HPDE6-E6E7 (cell line): ENCODE results near the gene ROBO1.
"Not testable (repeated sequence)": the region's sequence is repeated elsewhere in the genome, so short reads cannot be mapped to it uniquely, and the experiment has no call there.

ENCODE experiments used
- DNase-seq: peaks from one replicate; pipeline ENCODE4 v3.0.0; 2011; ENCODE audit warnings: missing footprints; ENCODE audit errors: extremely low spot score

Gene ROBO1

GRCh38 chr3:78703944-78704343 lies 1063.9 kb downstream of the ROBO1 start:
- DNase-seq: no peak

DNA sequence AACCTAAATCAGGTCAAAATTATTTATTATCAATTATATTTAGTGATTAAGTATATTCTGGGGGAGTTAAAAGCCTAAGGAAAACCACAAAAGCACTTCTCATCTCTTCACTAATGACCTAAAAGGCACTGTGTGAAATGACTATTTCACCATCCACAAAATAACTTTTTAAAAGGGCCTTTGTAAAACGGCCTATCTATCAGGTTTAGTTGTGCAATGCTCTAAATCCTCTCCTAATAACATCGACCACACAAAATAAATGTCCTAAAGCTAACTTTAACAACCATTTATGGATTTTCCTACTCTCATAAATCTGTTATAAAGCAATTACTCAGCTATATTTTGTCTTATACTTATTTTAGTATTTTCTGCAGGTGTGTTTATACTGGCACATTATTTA lies 1066.3 kb downstream of the ROBO1 start:
- DNase-seq: no peak

DNA sequence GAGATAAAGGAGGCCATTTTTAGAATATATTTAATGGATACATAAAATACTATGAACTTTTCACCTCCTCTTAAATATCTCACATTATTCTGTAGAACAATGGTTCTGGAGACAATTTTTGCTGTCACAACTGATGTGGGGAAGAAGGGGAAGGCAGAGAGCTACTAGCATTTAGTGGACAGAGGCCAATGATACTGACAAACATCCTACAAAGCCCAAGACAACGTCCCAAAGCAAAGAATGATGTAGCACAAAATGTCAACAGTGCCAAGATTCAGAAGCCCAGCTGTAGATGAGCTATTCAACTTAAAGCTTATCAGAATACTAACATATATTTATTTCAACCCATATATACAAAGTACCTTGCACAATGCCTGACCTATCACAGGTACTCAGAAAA lies 1069.4 kb downstream of the ROBO1 start:
- DNase-seq: no peak

DNA sequence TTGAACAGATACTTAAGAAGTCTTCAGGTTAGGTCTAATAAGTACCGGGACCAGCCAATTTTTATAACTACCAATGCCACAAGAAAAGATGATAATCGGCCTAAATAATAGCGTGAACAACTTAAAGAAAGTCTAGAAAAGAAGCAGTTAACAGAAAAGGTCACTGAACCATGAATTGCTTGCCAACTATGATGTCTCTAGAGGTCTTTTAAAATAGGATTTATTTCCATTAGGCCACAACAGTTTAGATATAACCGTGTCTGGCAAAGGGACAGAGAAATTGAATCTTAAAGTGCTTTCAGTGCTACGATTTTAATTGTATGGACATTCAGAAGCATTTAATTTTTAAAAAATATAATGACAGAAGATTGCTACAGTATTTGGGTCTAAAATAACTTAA lies 1070.4 kb downstream of the ROBO1 start:
- DNase-seq: no peak

DNA sequence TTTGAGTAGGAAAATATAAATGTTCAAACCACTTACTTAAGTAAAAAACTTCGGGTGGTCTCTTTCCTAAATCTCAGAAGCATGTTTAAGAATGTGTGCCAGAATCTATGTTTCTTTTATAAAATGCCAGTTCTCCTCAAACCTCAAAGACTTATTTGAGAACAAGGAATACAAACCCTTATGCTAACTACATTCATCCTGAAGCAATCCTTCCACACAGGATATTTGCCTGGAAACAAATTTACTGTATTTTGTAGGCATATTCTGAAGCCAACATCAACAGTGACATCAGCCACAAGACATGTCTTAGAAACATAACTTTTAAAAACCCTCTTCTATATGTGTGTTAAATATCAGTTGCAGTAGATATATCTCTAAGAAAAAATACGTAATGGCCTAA lies 1077.0 kb downstream of the ROBO1 start:
- DNase-seq: no peak

DNA sequence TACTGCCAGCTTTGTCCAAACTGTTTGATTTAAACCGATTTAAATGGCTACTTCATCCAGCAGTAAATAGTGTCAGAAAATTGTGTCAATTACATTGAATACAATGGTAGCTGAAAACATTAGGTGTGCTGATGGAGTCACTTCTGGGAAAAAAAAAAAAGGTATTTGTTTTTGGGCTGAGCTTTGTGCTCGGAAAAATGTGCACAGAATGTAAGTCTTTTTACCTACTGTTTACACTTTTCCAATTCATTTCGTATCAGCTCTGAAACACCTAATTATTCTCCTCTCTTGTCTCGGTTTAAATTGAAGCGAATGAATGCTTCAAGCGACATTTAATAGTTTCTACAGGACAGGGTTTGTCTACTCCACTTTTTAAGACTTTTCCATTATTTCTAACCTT lies 1078.4 kb downstream of the ROBO1 start:
- no peak for DNase-seq

- DNase-seq: no peak
Measured at GRCh38 chr3:78687520-78687919, 1080.3 kb downstream of the ROBO1 start.

GRCh38 chr3:78683284-78683683 lies 1084.5 kb downstream of the ROBO1 start:
- no peak for DNase-seq

GRCh38 chr3:78675119-78675805 lies 1092.5 kb downstream of the ROBO1 start:
- DNase-seq: not testable (repeated sequence)

DNA sequence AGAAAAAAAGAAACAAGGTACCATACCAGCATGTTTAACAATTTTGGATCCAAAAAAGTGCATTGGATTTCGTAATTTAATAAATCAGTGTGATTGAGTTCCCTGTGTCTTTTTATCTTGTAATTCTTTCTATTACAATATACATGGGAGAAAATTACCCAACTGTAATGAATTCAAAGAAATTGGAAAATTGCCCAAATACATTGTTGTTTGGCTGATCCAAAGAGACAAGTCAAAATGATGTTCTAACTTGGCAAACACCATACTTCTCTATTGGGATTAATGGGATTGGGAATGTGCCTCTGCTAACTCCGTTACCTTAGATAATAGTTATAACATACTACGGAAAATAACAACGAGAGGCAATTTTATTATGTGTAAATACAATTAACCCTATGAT lies 1097.1 kb downstream of the ROBO1 start:
- no peak for DNase-seq

- no peak for DNase-seq
Measured at GRCh38 chr3:78670094-78670493, 1097.7 kb downstream of the ROBO1 start.

- DNase-seq: no peak
Measured at GRCh38 chr3:78668302-78668701, 1099.5 kb downstream of the ROBO1 start.

DNA sequence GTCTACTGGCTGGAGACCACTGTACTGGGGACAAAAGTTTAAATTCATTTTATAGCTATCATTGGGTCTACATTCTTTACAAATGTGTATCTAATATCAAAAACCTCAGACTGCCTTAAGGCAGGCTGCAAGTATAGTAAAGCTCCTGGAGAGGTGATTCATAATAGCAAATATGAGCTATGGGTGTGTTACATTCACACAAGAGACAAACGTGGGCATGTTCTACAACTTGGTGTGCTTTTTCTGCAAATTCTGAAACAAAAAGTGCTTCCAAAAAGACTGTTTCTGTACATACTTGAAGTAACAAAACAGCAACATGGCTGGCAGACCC lies 1101.4 kb downstream of the ROBO1 start:
- DNase-seq: no peak

DNA sequence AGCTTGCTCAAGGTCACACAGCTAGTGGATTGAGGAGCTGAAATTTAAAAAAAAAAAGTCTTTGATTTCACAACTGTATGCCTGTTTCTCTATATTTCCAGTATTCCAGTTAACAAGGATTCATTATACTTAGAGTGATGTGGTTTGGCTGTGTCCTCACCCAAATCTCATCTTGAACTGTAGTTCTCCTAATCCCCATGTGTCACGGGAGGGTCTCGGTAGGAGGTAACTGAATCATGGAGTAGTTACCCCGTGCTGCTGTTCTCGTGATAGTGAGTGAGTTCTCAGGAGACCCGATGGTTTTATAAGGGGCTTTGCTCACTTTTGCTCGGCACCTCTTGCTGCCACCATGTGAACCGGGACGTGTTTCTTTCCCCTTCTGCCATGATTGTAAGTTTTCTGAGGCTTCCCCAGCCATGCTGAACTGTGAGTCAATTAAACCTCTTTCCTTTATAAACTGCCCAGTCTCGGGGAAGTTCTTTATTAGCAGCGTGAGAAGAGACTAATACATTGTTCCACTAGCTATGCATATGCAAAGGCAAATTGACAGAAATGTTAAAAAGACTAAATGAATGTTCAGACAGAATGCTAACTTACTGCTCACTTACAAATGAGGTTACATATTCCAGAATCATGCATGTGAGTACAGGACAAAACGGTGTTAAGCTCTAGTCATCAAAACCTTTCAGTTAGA lies 1101.9 kb downstream of the ROBO1 start:
- DNase-seq: no peak

DNA sequence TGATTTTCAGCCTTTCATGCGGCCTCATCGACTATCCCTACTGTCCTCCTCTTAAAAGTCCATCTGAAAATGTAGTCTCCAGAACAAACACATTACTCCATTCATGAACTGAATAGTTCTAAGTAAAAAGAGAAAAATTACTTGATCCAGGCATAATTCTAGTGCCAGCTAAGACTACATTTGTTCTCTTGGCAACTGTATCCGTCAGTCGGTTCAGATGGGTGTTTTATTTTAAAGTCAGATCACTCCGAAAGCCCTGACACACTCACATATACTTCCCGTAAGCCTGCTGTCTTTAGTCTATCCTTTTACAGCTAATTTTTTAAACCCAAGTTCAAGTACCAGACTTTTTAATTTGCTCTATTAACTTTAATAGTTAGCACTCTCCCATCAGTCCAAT lies 1102.7 kb downstream of the ROBO1 start:
- no peak for DNase-seq

DNA sequence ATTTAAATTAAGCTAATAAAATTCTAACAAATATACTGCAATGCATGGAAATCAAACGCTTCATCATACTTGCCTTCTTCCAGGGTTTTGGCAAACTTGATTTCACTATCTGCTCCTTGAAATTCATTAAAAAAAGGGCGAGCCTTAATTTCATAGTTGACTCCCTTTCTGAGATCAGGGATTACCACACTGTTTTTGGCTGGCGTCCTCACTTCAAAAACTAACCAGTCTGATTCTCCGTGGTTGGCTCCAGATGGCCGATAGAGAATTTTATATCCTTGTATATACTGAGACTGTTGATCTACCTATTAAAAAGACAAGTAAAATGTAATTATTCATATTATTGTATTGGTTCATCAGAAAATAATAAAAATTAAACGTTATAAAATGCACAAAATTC lies 1106.8 kb downstream of the ROBO1 start:
- DNase-seq: no peak

DNA sequence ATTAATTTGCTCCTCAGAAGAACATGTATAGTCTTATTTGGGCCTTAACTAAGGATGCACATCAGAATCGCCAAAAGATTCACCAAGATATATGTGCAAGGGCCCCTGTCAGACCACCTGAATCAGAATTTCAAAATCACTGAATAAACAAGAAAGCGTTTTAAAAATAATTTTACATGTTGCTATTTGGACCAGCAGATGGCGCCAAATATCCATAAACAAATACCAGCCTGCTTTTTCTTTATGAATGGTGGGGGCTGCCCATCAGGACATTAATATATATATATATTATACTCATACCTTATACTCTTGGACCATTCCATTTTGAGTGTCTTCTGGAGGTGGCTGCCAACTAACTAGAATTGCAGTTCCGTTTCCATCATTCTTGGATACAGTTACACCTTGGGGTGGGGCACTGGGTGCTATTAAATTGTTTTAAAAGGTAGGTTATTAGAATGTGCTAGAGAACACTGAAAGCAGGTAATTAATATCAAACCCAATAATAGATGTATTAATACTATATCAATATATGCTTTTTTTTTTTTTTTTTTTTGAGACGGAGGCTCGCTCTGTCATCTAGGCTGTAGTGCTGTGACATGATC lies 1108.3 kb downstream of the ROBO1 start:
- DNase-seq: no peak

DNA sequence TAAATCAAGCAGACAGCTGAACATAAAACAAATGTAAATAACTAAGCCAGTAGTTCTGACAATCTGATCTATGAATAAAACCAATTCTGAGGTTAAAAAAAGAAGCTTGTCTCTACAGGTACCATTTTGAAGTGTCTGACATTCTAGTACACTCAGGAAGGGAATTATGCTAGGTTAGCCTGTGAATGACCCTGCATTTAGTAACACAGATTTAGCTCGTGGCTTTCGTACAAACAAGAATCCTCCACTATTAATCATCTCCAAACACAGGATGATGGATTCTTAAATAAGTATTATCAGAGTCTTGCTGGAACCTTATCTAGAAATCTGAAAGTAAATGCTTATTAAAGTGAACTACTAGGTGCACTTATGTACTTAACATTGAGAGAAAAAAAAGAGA lies 1120.1 kb downstream of the ROBO1 start:
- DNase-seq: no peak

DNA sequence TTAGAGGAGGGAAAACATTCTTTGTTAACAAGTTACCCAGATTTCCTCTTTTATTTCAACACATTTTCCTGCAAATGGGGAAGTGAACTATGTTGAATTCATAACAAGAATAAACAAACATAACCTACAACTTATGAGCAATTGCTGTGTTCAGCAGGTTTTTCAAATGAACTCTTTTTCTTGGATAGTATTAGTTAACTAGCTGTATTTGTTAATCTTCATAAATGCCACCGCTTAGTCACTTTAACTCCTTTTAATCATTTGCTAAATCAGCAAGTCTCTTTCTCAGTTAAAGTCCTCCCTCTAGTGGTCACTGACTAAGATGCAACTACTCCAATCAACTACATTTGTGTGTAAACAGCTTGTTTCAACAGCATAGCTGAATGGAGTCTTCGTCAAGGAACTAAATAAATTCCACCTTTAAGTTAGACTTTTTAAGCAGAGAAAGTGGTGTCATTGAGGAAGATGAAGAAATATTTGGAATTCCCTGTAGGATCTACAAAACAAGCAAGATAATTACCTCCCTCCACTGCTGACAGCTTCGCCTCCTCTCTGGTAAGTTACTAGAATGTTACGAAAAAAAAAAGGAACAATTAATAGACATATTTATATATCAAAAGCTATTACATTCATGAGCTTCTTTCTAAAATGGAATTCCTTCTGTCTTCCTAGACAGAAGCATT lies 1122.0 kb downstream of the ROBO1 start:
- DNase-seq: peak; percentile 4

GRCh38 chr3:78644847-78645246 lies 1123.0 kb downstream of the ROBO1 start:
- DNase-seq: no peak

- DNase-seq: no peak
Measured at GRCh38 chr3:78642226-78643035, 1125.4 kb downstream of the ROBO1 start.

DNA sequence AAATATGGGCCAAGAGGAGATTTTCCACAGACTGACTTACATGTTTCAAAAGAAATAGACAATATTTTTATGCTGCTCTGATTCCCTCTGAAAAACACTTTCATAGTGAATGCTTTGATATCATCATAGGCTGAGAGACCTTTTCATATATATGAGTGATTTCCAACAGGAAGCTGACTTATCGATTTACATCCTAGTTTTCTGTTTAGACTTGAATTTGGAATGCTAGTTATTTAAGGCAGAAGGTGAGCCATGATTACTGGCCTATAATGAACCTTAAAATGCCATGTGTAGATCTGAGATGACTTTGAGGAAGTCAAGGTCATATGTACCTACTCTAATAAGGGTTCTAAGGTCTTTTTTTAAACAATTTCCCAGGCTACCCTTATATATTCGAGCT lies 1126.1 kb downstream of the ROBO1 start:
- DNase-seq: no peak
